ENCODE results near the gene AGFG2.
"Not testable (repeated sequence)": the region's sequence is repeated elsewhere in the genome, so short reads cannot be mapped to it uniquely, and the experiment has no call there.

DNA sequence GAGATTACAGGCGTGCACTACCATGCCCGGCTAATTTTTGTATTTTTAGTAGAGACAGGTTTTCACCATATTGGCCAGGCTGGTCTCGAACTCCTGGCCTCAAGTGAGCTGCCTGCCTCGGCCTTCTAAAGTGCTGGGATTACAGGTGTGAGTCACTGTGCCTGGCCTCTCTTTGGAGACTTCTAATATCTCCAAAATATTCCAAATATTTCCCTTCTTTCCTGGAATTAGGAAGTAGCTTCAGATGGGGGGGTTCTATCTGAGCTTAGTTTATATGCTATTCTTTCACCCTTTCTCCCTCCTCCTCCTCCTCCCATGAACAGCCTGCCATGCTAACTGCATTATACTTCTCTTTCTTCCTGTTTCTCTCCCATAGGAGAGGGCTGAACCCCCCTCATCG, 9.4 kb downstream of the AGFG2 start:
- not testable (repeated sequence) for TF ChIP-seq TCF3 (IDR thresholded peaks at IDR 0.05; ENCODE audit: borderline replicate concordance, insufficient read depth, low read depth, low read length); TAF1 (IDR thresholded peaks at IDR 0.05; ENCODE audit: borderline replicate concordance, low read depth, low read length); POLR2AphosphoS5 (IDR thresholded peaks at IDR 0.05; ENCODE audit: low read length); JUNB (IDR thresholded peaks at IDR 0.05); HDAC6 (IDR thresholded peaks at IDR 0.05; ENCODE audit: unreplicated experiment); ZNF217 (IDR thresholded peaks at IDR 0.05)
- TF ChIP-seq, protein P1, sequence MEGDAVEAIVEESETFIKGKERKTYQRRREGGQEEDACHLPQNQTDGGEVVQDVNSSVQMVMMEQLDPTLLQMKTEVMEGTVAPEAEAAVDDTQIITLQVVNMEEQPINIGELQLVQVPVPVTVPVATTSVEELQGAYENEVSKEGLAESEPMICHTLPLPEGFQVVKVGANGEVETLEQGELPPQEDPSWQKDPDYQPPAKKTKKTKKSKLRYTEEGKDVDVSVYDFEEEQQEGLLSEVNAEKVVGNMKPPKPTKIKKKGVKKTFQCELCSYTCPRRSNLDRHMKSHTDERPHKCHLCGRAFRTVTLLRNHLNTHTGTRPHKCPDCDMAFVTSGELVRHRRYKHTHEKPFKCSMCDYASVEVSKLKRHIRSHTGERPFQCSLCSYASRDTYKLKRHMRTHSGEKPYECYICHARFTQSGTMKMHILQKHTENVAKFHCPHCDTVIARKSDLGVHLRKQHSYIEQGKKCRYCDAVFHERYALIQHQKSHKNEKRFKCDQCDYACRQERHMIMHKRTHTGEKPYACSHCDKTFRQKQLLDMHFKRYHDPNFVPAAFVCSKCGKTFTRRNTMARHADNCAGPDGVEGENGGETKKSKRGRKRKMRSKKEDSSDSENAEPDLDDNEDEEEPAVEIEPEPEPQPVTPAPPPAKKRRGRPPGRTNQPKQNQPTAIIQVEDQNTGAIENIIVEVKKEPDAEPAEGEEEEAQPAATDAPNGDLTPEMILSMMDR (IDR thresholded peaks at IDR 0.05 in 2 of 3, conservative IDR thresholded peaks at IDR 0.05 in 1 of 3; ENCODE audit: control insufficient read depth in 2 of 3, extremely low read depth in 1 of 3, insufficient read depth in 1 of 3, low read depth in 3 of 3, low read length in 3 of 3), result not testable (repeated sequence)

Measured in GM12878 (cell line).